IMR-90 (cell line): ENCODE measurements around the gene PODNL1.

Experiments used
- CEBPB ChIP-seq: IDR thresholded peaks from 2 replicates; pipeline ENCODE4 v1.6.1; 2012; ENCODE audit warnings: low read depth, low read length, improper control_type of control experiment
- CTCF ChIP-seq: conservative IDR thresholded peaks from 2 replicates; pipeline ENCODE4 v1.5.1; 2012; ENCODE audit warnings: mild to moderate bottlenecking, low read depth, low read length, improper control_type of control experiment
- FOS ChIP-seq: fragments of 150-350 bp; IDR thresholded peaks from 2 replicates; pipeline ENCODE4 v1.6.1; 2016; ENCODE audit warnings: low read depth, low read length
- MAFK ChIP-seq: IDR thresholded peaks from 2 replicates; pipeline ENCODE4 v1.6.1; 2012; ENCODE audit warnings: low read depth, low read length, improper control_type of control experiment
- MAZ ChIP-seq: IDR thresholded peaks from 2 replicates; pipeline ENCODE4 v1.6.1; 2012; ENCODE audit warnings: low read depth, mild to moderate bottlenecking, low read length, improper control_type of control experiment, moderate library complexity, borderline replicate concordance
- MXI1 ChIP-seq: IDR thresholded peaks from 2 replicates; pipeline ENCODE4 v1.6.1; 2012; ENCODE audit warnings: low read depth, mild to moderate bottlenecking, low read length, moderate library complexity, borderline replicate concordance
- POLR2A ChIP-seq: IDR thresholded peaks from 2 replicates; pipeline ENCODE4 v1.6.1; 2012; ENCODE audit warnings: mild to moderate bottlenecking, low read depth, low read length
- RAD21 ChIP-seq: IDR thresholded peaks from 2 replicates; pipeline ENCODE4 v1.6.1; 2012; ENCODE audit warnings: low read length, improper control_type of control experiment
- RCOR1 ChIP-seq: IDR thresholded peaks from 2 replicates; pipeline ENCODE4 v1.6.1; 2012; ENCODE audit warnings: mild to moderate bottlenecking, low read length, improper control_type of control experiment; ENCODE audit not compliant: insufficient replicate concordance
- RFX5 ChIP-seq: IDR thresholded peaks from 2 replicates; pipeline ENCODE4 v1.8.0; 2012; ENCODE audit warnings: low read depth, mild to moderate bottlenecking, low read length, moderate library complexity
- SMC3 ChIP-seq: fragments of 150-350 bp; IDR thresholded peaks from 2 replicates; pipeline ENCODE4 v1.6.1; 2016; ENCODE audit warnings: low read depth, mild to moderate bottlenecking, antibody characterized with exemption, low read length, moderate library complexity
- USF2 ChIP-seq: fragments of 150-350 bp; IDR thresholded peaks from 2 replicates; pipeline ENCODE4 v1.6.1; 2017; ENCODE audit warnings: mild to moderate bottlenecking, antibody characterized with exemption, low read length, low read depth

GRCh38 chr19:13958043-13958442 is 19.8 kb upstream of the PODNL1 start:
- TF ChIP-seq CTCF (no peak), RFX5 (no peak), MXI1 (no peak), POLR2A (no peak), USF2 (no peak), CEBPB (no peak), MAFK (no peak), RCOR1 (no peak), SMC3 (no peak), RAD21 (no peak), MAZ (no peak), FOS (no peak)
